CD4-positive, alpha-beta T cell treated with Interleukin-10 for 1 hour (primary cell): ENCODE results near the gene HLA-A.

Experiments used
- DNase-seq: peaks from one replicate; pipeline ENCODE4 v3.0.0-alpha.2; 2020

The HLA-A gene

DNA sequence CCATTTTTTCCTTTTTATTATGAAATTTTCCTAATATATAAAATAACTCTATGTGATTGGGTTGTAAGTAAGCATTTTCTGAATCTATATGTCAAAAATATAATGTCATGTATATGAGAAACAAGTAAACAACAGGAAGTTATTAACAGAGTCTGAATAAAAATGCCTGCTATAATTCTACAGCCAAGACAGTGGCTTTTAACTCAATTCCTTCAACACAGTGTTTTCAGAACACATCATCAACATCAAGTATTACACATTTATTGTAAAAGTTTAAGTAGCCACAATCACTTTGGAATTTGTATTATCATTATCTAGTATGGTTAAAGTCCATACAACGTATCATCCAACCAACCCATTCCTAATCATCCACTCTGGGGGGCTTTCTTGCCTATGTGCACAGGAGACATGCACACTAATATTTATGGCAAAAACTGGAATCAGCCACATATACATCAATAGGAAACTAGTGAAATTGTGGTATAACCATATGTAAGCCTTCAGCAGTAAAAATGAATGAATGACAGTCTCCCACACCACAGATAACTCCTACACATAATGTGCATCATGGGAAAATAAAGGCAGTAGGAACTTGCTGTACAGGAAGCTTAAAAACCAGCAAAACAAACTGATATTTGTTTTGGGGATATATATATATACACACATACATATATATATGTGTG, 6.9 kb upstream of the HLA-A start:
- no peak for DNase-seq

DNA sequence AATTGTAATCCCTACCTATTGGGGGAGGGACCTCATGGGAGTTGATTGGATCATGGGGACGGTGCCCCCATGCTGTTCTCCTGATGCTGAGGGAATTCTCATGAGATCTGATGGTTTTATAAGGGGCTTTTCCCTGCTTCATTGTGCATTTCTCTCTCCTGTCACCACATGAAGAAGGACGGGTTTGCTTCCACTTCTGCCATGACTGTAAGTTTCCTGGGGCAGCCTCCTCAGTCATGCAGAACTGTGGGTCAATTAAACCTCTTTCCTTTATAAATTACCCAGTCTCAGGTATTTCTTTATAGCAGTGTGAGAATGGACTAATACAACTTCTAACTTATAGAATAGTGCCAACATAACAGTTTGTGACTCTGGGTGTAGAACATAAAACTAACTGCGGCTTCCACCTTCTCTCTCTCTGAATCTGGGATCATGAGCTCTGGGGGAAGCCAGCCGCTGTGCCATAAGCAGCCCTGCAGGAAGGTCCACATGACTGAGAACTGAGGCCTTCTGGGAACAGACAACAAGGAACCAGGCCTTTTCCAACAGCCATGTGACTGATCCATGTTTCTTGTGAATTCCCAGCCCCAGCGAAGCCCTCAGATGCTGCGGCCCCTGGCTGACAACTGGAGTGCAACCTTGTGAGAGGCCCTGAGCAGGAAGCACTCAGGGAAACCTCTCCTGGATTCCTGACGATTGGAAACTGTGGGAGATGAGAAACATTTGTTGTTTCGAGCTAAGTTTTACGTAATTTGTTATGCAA, 3.4 kb upstream of the HLA-A start:
- no peak for DNase-seq

DNA sequence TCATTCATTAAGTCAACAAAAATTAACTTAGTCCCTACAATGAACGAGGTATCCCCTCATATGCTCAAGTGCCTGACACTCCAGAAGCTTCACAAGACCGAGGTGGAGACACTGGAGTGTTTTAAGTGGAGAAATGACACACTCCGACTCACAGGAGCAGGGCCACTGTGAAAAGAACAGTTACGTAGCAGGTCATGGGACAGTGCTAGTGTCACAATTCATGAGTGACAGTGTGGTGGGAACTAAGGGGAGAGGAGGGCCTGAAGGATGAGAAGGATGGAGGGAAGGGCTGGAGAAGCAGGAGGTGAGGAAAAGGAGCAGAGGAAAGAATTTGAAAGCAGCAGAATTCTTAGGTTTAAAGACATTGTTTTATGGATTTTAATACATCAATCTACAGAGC, 1.3 kb upstream of the HLA-A start:
- DNase-seq = no peak

DNA sequence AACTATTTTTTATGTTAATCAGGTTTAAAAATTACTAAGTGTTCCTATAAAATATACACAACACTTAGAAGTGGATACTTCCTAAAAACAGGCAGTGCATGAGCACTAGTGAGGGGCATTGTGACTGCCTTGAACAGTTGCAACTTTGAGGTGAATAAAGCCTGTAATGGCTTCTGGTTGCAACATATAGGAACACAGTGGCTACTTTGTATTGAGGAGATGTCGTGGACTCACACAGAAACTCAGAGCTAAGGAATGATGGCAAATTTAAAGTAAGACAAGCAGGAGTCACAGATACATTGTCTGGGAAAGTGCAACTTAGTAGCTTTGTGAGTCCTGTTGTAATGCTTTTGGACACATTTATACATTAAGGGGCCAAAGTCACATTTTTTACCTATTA, 861 bp upstream of the HLA-A start:
- DNase-seq = no peak

DNA sequence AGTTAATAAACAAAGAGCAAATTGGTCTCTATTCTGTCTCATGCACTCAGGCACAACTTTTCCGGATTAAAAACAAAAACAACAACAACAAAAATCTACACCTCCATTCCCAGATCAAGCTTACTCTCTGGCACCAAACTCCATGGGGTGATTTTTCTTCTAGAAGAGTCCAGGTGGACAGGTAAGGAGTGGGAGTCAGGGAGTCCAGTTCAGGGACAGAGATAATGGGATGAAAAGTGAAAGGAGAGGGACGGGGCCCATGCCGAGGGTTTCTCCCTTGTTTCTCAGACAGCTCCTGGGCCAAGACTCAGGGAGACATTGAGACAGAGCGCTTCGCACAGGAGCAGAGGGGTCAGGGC, 437 bp upstream of the HLA-A start:
- no peak for DNase-seq

DNA sequence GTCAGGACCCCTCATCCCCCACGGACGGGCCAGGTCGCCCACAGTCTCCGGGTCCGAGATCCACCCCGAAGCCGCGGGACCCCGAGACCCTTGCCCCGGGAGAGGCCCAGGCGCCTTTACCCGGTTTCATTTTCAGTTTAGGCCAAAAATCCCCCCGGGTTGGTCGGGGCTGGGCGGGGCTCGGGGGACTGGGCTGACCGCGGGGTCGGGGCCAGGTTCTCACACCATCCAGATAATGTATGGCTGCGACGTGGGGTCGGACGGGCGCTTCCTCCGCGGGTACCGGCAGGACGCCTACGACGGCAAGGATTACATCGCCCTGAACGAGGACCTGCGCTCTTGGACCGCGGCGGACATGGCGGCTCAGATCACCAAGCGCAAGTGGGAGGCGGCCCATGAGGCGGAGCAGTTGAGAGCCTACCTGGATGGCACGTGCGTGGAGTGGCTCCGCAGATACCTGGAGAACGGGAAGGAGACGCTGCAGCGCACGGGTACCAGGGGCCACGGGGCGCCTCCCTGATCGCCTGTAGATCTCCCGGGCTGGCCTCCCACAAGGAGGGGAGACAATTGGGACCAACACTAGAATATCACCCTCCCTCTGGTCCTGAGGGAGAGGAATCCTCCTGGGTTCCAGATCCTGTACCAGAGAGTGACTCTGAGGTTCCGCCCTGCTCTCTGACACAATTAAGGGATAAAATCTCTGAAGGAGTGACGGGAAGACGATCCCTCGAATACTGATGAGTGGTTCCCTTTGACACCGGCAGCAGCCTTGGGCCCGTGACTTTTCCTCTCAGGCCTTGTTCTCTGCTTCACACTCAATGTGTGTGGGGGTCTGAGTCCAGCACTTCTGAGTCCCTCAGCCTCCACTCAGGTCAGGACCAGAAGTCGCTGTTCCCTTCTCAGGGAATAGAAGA, 978 bp downstream of the HLA-A start:
- peak; percentile 54 for DNase-seq

DNA sequence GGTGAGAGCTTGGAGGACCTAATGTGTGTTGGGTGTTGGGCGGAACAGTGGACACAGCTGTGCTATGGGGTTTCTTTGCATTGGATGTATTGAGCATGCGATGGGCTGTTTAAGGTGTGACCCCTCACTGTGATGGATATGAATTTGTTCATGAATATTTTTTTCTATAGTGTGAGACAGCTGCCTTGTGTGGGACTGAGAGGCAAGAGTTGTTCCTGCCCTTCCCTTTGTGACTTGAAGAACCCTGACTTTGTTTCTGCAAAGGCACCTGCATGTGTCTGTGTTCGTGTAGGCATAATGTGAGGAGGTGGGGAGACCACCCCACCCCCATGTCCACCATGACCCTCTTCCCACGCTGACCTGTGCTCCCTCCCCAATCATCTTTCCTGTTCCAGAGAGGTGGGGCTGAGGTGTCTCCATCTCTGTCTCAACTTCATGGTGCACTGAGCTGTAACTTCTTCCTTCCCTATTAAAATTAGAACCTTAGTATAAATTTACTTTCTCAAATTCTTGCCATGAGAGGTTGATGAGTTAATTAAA, 3.0 kb downstream of the HLA-A start:
- DNase-seq = peak; percentile 38

DNA sequence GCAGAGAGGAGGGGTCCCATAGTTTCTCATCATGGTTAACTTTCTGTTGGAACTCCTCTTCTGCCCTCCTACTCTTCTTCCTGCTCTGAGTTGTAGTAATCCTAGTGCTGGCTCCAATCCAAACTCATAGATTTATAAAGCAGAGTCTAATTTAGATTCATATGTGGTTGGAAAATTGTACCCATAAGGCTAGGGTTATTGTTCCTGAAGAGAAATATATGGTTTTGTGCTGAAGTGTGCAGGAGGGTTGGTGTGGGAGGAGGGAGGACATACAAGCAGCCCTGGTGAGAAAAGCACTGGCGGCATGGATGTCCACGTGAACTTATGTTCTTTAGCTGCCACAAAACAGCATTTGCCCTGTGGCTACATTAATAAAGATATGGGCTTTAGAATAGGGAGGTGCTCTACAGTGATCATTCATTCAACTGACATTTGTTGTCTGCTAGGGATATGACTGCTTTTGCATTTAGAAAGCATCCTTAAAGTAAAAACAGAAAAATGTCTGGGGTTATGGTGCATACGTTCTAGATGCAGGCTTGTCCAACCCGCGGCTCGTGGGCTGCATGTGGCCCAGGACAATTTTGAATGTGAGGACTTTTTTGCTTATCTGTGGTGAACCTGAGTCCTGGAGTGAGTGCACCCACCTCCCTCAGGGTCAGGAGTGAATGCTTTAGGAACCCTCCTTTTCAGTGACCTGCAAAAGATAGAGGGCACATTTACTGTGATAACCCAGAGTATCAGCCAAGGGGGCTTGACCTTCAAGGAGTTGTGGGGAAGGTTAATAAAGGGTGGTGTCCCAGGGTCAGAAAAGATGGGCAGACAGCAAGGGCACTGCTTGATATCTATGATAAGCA, 4.1 kb downstream of the HLA-A start:
- DNase-seq = peak; percentile 59

DNA sequence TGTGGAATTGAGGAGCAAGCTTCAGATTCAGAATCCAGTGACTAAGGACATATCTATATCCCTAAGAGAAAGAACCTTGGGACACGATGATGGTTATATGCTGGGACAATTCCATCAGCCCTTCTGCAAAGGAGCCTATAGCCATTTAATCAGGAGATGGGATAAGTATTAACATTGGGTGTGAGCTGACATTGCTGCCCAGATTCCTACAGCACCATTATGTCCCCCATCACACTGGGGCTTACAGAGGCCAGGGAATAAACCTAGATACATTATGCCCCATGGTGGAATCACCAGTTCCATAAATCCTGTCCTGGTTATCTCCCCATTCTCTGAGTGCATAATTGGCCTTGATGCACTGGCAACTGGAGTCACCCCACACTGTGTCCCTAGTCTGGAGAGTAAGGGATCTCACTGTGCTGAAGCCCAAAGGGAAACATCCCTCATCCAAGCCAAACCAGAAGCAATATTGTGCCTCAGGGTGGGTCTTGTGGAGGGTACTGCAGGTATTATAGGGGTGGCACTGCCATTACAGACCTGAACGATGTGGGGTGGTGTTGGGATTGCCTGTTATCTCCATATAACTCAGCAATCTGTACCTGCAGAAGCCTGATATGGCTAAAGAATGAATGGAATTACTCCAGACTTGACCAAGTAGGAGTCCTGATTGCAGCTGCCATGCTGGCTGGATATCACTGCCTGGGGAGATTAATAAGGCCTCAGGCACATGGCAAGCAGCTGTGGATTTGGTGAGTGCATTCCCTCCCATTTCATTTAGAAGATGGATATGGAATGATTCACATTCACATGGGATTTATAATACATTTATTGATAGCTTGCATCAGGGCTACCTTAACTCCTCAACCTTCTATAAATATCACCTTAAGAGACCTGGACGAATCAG, 5.0 kb downstream of the HLA-A start:
- peak; percentile 63 for DNase-seq

DNA sequence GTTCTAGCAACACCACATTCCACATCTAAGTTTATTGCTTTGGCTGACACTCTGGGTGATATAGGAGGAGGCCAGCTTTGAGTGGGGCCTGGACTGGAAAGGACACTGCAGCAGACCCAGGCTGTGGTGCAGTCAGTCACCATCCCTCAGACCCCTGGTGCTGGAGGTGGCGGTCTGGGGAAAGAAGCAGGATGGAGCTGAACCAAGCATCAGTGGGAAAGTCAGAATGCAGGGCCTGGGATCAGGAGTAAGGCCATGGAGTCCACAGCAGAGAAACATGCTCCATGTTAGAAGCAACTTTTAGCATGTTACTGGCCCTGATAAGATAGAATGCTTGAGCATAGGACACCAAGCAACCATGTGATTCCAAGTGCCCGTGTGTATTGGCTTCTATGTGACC, 5.9 kb downstream of the HLA-A start:
- peak; percentile 47 for DNase-seq

DNA sequence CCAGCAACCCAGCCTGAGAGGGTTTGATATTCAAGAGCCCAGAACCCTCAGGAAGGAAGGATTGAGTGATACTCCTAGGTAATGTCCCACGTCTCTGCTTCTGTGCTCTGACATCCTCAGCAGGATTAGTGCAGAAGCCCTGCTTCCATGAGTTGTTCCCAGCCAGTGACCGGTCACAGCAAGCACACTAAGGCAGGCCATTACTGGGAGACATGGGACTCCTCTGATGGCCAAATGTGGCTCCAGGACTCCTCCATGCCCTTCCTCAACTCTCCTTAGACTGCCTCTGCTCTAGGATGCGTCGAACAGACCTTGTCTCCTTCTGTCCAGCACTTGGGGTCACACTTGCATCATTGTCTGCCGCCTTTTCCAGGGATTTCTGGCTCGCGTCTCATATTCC, 7.6 kb downstream of the HLA-A start:
- peak; percentile 15 for DNase-seq

DNA sequence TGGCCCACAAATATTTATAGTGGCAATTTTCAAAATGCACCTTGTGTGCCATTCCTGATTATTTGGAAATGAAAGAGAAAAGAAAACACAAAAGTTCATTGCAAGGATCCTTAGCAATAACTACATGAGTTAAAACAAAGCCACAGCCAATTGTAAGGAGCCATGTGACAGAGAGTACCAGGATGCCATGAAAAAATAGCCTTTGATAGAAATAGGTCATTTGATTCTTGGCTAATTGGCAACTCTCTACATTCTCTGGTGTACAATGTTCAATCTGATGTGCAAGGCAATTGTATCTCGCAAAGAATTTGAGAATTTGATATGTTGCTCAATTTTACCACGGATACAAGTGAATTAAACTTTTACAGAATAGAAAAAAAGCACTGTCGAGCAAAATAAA, 9.6 kb downstream of the HLA-A start:
- DNase-seq = no peak

DNA sequence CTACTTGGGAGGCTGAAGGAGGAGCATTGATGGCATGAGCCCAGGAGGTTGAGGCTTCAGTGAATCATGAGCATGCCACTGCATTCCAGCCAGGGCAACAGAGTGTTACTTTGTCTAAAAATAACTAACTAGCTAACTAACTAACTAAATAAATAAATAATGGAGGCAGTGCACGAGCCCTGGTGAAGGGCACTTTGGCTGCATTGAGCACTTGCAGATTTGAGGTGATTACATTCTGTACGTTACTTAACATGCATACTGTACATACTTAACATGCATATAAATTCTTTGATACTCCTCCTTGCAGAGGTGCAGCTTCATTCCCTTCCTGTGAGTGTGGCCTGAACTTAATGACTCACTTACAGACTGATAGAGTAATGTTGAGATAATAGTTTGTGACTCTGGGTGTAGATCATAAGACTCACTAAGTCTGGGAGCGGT, 10.7 kb downstream of the HLA-A start:
- DNase-seq = no peak

DNA sequence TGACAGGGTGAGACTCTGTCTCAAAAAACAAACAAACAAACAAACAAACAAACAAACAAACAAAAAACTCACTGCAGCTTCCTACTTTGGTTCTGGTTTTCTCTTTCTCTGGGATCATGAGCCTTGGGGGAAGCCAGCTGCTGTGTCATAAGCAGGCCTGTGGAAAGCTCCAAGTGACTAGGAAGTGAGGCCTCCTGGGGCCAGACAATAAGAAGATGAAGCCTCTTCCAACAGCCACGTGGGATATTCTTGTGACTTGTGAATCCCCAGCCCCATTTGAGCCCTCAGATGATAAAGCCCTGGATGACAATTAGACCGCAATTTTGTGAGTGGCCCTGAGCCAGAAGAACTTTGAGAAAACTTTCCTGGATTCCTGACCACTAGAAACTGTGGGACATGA, 11.4 kb downstream of the HLA-A start:
- no peak for DNase-seq

DNA sequence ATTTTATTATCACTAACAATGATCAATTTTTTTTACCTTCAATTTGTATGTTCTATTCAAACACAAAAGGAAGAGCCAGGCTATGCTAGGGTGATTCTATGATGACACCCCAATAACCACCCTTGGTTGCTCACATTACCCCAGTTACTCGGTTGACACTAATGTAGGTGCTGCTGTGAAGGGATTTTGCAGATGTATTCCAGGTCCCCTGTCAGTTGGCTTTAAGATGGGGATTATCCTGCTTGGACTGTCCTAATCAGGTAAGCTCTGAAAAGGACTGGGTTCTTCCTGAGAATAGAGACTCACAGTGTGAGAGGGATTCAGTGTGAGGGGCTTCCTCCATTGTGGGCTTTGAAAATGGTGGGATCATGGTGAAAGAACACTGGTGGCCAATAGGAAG, 11.9 kb downstream of the HLA-A start:
- DNase-seq = no peak

DNA sequence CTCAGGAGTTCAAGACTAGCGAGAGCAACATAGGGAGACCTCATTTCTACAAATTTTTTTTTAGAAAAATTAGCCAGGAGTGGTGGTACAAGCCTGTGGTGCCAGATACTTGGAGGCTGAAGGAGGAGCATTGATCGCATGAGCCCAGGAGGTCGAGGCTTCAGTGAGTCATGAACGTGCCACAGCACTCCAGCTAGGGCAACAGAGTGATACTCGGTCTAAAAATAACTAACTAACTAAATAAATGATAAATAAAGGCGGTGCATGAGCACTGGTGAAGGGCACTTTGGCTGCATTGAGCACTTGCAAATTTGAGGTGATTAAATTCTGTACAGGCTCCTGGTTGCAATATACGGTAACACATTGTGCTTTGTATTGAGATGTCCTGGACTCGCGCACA, 13.5 kb downstream of the HLA-A start:
- no peak for DNase-seq

DNA sequence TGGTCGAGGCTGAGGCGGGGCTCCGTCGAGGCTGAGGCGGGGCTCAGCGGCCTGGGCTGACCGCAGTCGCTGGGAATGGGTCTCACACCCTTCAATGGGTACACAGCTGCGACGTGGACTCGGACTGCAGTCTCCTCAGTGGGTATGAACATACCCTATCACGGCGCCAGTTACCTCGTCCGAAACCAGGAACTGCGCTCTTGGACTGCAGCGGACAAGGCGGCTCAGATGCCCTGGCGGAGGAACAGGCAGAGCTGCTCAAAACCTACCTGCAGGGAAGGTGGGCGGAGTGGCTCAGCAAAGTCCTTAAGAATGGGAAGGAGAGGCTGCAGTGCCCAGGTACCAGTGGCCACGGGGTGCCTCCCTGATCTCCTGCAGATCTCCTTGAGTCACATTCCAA, 14.2 kb downstream of the HLA-A start:
- DNase-seq = no peak

DNA sequence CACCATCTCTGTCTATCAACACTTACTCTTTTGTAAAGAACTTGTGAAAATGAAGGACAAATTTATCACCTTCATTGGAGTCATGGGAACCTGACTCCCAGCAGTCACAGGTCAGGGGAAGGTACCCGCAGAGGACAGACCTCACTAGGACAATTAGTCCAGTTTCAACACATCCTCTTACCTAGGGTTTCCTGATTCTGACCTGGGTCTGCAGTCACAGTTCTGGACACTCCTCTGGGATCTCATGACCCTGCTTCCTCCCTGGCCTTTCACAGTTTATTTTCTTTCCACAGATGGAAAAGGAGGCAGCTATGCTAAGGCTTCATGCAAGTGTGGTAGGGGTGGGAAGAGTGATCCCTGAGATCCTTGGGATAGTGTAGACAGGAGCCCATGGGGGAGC, 15.7 kb downstream of the HLA-A start:
- no peak for DNase-seq

DNA sequence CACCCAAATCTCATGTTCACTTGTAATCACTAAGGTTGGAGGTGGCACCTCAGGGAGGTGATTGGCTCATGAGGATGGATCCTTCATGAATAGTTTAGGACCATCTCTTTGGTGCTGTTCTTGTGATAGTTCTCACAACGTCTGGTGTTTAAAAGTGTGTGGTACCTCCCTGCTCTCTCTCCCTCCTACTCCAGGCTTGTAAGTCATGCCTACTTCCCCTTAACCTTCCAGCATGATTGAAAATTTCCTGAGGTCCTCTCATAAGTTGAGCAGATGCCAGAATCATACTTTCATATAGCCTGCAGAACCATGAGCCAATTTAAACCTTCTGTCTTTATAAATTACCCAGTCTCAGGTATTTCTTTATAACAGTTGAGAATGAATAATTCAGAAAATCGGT, 16.6 kb downstream of the HLA-A start:
- DNase-seq = no peak

DNA sequence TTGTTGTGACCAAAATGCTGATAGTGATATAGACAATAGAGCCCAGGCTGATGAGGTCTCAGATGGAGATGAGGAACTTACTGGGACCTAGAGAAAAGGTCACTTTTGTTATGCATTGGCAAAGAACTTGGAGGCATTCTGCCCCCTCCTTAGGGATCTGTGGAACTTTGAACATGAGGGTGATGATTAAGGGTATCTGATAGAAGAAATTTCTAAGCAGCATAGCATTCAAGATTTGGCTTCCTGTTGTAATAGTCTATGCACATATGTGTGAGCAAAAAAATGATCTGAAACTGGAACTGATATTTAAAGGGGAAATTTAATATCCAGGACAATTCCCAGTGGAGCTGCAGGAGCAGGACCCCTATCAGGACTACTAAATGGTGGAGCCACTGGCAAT, 17.1 kb downstream of the HLA-A start:
- no peak for DNase-seq

DNA sequence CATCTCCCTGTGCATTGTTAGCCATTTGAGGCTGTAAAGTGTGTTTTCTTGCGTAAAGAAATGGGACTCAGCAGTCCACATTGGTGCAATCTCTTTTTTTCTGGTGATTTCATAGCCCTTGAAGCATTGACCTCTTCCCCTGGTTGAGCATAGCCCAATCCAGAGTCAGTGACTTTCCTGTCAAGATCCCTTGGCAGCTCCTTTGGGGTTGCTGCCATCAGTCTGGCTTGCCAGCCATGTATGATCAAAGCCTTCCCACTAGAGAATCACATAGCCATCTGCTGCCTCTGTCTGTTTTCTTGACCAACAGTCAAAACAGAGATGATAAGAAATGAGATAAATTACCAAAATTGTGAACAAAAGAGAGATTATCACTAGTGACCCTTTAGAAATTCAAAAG, 19.6 kb downstream of the HLA-A start:
- no peak for DNase-seq
